GM21515 (cell line): ENCODE results near the gene GRB2.
"Not testable (repeated sequence)": the region's sequence is repeated elsewhere in the genome, so short reads cannot be mapped to it uniquely, and the experiment has no call there.

Experiments
- ATAC-seq: cut with Tn5 transposase; IDR thresholded peaks from one replicate; pipeline ENCODE4 v1.9.1; 2021; ENCODE audit not compliant: unreplicated experiment

The GRB2 gene

DNA sequence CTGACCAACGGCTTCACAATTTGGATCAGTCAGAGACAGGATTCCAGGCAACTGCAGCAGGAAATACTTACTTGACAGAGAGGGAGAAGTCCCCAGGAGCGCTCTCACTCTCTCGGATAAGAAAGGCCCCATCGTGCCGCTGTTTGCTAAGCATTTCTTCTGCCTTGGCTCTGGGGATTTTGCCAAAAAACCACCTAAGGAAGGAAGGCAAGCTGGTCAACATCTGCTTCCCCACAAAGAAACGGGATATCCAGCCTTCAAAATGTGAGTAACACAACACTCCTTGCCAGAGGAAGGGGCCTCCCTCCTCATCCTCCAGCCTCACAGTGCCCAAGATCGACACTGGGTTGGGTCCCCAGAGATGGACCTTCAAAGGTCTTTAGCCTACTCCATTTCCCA is 79.7 kb downstream of the GRB2 start:
- no peak for ATAC-seq

DNA sequence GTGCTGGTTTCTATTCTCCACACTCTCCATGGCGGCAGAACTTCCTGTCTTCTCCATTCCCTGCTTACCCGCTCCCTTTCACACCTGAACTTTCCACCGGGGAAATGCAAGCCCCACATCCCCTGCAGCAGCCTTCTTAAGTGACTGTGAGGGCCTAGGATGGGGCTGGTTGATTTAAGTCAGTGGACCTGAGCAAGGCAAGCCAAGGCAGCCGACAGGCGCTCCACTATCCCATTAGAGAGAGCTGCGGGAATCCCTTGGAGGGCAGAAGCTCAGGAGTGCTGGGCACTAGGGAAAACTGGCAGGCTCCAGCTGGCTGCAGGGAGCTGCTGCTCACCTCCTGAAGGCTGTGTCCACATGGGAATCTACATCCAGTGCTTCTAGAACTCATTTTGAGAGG is 80.1 kb downstream of the GRB2 start:
- no peak for ATAC-seq

DNA sequence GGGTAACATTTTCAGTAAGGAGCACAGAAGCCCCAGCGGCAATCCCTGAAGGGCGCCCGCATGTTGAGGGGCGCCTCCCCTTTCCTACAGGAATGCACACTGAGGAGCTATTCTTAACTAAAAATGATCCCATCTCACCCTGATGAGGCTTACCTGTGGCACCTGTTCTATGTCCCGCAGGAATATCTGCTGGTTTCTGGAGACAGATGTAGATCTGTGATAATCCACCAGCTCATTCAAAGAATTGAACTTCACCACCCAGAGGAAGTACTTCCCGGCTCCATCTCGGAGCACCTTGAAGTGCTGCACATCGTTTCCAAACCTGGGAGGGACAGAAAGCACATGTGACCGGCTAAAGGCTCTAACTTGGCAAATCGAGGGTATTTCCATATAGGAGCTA is 84.0 kb downstream of the GRB2 start:
- no peak for ATAC-seq

DNA sequence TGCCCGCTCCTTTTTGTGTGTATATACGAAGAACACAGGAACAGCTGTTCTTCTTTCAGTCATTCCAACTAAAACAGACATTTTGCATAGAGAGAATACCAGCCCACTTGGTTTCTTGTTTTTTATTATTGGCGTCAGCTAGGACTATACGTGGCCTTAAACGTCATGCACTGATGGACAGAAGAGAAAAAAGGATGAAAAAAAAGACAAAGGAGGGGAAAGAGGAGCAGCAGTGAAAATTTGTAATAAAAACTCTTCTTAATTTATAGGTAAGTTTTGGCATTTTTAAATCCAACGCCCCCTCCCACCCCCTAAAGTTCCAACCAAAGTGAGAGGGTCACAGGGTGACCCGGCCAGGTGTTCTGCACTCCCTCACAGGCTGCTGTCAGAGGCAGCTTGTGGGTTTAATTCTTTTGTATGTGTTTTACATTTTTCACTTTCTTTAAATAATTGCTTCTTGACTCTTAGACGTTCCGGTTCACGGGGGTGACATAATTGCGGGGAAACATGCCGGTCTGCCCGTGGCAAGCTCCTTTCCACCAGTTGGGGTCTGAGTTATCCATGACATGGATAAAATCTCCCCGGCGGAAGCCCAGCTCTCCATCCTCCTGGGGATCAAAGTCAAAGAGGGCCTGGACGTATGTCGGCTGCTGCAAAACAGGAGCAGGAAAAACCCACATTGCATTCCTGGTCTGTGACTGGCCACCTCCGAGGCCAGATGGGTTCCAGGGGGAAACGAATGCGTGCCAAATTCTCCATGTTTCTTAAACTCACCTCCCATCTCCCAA is 85.4 kb downstream of the GRB2 start:
- peak; percentile 37 for ATAC-seq

DNA sequence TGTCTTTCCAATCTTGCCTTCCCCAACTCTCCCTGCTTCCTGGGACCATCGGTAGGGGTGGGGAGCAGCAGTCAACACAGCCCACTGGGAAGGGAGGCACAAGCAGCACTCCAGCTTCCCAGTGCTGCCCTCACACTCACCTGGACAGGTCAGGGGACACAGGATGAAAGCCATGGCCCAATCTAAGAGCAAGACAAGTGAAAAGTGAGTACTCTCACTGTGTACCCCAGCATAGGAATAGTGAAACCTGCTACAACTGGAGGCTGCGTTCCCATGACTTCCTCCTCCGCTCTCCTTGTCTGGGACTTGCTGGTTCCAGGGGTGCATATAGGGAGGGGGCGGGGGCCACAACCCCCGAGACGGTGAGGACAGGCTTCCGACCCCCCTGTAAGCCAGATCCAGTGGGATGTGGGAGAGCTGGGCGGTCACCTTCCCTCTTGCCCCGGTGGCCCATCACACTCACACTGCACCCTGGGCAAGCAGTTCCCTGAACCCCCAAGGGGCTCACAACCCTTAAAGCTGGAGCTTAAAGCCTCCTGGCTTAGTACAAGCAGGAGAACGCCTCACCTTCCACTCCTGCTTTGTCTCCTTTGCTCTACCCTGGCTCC is 86.8 kb downstream of the GRB2 start:
- no peak for ATAC-seq

DNA sequence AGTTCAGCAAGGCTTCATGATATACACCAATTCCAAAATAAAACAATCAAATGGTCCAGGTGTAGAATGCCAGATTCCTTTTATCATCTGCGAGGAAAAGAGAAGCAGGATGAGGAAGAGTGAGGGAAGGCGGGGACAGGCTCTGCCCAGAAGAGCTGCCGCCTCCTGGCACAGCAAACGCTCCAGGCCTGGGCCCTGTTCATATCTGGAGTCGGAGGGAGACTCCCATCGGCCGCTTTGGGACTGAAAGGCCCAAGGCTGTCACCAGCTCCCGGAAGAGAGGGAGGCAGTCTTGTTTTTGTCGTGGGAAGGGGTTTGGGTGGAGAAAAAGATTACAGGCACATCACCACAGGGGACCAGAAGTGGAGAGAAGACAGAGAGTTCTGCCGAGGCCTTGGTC is 87.3 kb downstream of the GRB2 start:
- no peak for ATAC-seq

DNA sequence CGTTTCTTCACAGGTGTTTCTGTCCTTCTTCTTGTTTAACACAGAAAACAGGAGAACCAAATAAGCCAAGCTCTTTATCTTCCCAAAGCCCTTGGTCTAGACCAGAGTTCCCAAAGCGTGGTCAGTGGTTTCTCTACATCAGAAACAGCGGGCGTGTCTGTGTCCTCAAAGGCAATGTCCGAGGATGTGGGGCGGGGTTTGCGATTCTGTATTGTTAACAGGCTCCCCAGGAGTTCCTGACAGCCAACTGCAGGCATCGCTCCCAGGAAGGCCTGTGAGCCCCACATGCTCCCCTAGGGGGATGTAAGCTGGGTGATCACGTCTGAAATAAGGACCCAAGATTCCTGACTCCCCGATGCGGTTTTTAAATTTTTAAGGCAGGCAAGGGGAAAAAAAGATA is 87.8 kb downstream of the GRB2 start:
- ATAC-seq: no peak

DNA sequence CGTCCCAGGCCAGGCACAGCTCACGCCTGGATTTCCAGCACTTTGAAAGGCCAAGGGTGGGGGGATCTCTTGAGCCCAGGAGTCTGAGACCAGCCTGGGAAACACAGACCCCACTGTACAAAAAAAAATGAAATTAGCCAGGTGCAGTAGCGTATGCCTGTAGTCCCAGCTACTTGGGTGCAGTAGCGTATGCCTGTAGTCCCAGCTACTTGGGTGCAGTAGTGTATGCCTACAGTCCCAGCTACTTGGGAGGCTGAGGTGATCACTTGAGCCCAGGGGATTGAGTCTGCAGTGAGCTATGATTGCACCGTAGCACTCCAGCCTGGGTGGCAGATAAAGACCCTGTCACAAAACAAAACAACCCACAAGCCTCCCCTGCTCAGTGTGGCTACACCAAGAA is 89.2 kb downstream of the GRB2 start:
- ATAC-seq: no peak

DNA sequence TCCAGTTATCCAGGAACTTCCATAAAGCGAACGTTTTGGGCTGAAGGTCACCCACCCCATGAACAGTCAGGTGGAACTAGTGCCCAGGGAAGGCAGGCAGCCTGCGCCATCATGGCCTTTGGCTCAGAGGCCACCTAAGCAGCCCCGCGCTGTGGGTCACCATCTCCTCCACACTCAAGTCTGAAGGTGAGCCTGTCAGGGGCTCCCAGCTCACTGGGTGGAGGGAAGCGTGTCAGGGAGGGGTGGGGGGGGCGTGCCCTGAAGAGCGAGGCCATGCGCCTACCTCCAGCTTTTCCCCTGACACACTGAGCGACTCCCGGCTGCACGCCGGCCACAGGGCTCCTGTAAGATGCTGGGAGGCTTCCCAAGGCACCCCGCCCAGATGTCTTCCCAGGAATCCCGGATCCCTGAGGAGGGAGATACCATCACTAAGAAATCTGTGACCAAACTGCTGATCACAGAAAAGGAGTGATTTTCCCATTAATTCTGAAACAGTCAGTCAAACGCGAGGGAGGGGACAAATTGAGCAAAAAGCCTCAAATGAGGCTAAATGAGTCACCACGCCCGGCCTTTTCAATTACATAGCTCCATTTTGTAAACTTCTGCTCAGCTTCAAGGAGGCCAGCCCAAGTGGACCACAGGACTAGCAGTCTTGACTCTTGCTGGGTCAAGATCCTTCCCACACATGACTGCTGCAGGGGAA is 89.8 kb downstream of the GRB2 start:
- no peak for ATAC-seq

DNA sequence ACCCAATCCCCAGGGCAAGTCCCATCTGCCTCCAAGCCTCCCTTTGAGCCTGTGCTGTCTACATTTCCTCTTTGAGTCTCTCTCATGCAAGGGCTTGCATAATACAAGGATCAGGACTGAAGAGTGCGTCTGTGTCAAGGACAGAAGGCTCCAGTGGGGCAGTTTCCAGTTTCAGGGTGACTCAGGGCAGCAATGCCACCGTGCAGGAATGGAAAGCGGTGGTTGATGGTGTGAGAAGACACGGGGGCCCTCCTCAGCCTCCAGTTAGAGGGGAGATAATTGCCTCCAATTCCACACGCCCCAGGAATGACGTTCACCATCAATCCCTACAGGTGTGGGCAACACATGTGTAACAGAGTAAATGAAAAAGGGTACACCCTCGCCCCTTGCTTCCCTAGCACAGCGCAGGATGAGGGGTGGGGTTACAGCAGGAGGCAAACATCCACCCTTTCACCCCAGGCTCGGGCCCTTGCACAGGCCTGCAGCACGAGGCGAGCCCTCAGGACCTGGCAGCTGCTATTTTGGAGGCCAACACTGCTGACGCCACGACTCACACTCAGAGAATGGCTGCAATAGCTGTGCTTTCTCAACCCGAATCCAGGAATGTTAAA is 91.4 kb downstream of the GRB2 start:
- ATAC-seq: no peak

DNA sequence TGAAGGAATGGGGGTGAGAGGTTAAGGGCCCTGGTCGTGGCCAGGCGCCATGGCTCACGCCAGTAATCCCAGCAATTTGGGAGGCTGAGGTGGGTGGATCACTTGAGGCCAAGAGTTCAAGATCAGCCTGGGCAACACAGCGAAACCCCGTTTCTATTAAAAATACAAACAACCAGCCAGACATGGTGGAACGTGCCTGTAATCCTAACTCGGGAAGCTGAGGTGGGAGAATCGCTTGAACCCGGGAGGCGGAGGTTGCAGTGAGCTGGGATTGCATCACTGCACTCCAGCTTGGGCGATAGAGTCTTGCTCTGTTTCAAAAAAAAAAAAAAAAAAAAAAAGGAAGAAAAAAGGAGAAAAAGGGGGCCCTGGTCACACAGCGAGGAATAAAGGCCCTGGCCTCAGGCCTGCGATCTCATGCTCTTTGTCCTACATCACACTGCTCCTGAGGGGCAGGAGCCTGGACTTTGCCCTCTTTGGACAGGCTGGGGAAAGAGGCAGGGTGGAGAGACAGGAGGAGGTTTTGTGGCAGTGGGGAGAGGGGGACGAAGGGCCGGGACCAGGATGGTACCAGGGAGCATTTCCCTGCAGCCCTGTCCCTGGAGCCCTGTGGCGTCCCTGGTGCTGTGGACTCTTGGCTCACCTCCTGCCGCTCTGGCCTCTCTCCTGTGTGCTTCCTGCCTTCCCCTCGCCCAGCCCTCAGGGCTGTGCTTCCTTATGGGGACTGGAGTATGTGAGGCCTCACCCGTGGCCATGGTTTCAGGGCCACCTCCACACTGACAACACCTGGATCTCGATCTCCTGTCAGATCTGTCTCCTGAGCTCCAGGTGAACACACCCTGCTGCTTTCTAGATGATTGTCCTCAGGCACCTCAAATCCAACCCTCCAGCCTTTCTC is 96.5 kb downstream of the GRB2 start:
- no peak for ATAC-seq

DNA sequence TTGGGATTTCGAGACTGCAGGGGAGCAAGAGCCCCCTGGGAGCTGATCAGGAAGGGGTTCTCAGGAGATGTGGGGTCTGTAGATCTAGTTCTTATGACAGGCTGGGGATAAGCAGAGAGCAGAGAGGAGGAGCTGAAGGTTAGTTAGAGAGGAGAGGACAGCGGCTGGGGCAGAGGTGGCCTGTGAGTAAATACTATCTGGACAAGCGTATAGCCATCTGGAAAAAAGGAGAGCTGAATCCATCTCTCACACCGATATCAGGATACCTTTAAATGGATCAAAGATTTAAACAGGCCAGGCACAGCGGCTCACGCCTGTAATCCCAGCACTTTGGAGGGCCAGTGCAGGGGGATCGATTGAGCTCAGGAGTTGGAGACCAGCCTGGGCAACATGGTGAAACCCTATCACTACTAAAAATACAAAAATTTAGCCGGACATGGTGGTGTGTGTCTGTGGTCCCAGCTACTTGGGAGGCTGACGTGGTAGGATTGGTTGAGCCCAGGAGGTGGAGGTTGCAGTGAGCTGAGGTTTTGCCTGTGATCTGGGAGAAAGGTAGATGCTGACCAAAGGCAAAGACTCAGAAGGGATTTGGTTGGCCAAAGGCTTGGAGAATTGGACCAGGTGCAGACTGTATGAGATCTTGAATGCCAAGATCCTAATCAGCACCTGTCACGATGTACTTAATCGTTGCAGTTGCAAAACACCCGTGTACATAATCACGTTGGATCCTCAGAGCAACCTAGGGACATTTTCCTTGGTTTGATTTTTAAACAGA is 97.3 kb downstream of the GRB2 start:
- ATAC-seq: no peak

DNA sequence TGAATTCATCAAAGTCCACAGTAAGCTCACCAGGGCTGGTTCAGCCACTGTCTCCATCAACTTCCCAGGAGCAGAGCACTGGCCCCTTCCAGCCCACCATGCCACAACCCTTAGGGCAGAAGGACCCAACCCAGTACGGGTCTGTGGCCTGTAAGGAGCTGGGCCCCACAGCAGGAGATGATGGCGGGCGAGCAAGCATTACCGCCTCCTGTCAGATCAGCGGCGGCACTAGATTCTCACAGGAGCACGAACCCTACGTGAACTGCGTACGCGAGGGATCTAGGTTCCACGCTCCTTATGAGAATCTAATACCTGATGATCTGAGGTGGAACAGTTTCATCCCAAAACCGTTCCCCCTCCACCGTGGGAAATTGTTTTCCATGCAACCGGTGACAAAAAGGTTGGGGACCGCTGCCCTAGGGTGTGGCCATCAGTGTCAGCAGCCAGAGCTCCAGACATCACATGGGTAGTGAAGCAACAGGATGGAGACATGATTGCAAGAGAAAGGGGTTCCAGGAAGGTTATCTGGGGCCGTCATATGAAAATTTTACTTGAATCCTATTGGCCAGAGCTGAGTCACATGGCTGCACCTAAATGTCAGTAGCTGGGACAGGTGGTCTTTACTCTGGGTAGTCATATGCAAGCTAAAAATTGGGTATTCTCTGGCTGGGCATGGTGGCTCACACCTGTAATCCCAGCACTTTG is 103.8 kb downstream of the GRB2 start:
- ATAC-seq: no peak

DNA sequence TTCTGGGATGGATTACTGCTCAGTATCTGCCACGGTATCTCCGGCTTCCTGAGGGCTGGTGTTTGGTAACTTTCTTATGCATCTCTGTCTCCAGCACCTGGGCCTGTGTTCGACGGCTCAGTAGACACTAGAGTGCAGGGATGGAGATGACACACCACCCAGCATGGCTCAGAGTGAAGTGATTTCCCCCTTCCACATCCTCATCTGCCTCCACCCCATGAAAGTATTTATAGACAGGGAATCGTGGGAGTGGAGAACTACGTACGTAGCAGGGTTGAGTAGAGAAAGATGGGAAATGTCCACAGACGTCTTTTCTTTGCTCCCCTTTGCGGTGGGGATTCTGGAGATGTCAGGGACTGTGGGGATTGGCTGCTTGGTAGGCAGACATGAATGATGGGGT is 104.4 kb downstream of the GRB2 start:
- no peak for ATAC-seq

DNA sequence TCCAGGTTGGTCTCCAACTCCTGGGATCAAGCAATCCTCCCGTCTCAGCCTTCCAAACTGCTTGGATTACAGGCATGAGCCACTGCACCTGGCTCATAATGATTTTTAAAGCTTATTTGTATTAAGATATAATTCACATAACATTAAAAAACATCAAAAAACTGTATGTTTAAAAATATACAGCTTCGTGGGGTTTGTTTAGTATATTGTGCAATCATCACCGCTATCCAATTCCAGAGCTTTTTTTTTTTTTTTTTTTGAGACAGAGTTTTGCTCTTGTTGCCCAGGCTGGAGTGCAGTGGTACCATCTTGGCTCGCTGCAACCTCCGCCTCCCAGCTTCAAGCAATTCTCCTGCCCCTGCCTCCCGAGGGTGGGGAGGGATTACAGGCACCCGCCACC is 105.2 kb downstream of the GRB2 start:
- no peak for ATAC-seq

DNA sequence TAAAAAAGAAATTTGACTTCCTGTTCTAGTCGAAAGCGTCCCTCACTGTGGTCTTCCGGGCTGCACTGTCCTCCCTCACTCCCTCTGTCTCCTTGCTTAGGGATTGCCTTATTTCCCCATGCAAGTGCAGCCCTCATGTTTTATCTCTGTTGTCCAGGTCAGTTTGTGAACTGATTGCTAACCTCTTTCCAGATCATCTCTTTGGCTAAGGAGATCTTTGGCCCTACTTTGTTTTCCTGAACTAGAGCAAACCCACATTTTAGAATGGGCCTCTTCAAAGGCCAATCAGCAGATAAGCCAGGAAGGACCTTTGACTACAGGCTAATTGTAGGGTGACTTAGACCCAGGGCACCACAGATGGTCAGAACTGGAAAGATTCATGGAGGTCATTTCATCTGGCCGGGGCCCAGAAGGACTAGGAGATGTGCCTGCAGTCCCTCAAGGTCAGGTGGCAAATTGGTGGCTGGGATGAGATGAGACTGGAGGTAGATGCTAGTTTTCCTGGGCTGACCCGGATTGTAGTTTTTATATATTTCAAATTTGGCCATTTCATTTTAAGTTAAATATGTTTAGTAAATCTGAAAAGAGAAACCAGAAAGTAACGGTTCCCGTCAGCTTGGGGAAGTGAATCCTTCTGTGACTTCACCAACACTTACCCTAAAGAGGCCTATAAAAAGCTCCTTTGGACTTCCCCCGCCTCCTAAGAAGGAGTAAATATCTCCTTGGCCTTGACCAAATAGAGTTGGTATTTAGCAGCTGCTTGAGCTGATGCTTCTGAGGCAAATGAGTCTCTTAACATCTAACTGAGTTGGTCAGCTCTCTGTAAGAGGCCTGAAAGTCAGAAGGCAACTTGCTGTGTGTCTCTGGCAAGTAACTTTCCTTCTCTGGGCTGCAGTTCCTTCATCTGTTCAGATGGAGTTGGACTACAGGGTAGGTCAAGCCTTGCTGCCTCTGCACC is 110.0 kb downstream of the GRB2 start:
- ATAC-seq: peak; percentile 69

DNA sequence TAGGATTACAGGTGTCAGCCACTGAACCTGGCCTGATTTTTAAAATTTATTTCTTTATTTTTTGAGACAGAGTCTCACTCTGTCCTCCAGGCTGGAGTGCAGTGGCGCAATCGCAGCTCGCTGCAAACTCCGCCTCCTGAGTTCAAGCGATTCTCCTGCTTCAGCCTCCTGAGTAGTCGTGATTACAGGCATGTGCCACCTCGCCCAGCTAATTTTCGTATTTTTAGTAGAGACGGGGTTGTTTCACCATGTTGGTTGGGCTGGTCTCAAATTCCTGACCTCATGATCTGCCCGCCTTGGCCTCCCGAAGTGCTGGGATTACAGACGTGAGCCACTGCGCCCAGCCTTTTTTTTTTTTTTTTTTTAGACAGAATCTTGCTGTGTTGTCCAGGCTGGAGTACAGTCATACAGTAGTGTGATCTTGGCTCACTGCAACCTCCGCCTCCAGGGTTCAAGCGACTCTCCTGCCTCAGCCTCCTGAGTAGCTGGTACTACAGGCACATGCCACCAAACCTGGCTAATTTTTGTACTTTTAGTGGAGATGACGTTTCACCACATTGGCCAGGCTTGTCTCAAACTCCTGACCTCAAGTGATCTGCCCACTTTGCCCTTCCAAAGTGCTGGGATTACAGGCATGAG is 112.5 kb downstream of the GRB2 start:
- not testable (repeated sequence) for ATAC-seq

DNA sequence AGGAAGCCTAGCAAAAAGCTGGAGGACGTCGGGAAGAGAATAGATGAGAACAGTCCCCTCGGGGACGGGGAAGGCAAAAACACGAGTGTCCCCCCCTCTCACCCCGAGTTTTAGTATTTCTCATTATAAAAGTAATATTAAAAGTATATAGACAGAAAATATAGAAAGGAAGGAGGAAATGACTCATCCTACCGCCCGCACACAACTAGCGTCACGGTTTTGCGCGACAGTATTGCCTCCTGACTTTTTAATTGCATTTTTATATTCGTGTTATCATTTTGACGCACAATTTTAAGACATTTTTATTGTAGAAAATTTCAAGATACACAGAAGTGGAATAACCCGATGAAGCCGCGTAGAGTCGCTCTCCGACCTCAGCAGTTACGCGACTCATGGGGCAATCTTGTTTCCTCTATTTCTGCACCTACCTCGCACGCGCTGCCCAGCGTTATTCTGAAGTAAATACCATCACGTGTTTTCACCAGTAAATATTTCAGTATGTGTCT is 115.6 kb downstream of the GRB2 start:
- ATAC-seq: peak; percentile 27
